GM12878 (cell line): Measurements from ENCODE around the gene CCL3.

Experiments used
- YY1 ChIP-seq: IDR thresholded peaks from 2 replicates; pipeline ENCODE4 v1.6.1; 2011; ENCODE audit warnings: low read depth, mild to moderate bottlenecking, low read length
- ZNF24 ChIP-seq: fragments of 450-650 bp; IDR thresholded peaks from 2 replicates; pipeline ENCODE4 v1.6.1; 2017; ENCODE audit warnings: antibody characterized with exemption, mild to moderate bottlenecking
- TF ChIP-seq, protein P1 (sequence below): IDR thresholded peaks from 2 replicates; pipeline ENCODE4 v1.6.1; 2011; ENCODE audit warnings: borderline replicate concordance, low read depth, mild to moderate bottlenecking, moderate library complexity, mixed read lengths, low read length; ENCODE audit not compliant: insufficient read depth; ENCODE audit errors: extremely low read length

DNA sequence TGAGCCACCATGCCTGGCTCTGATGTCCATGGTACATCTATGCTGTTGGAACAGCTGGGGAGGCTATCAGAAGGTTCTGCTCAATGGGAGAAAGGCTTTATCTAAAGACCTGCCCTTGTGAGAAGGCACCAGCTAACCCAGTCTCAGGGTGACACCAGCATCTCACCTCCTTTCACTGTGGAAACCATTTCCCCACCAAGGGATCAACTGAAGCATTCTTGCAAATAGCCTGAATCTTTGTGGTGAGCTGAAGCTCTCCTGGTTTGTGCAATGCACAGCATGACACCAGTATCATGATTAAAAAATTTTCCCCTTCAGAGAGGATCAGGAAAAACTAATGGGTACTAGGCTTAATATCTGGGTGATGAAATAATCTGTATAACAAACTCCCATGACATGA, 20.8 kb downstream of the CCL3 start:
- TF ChIP-seq, protein P1, sequence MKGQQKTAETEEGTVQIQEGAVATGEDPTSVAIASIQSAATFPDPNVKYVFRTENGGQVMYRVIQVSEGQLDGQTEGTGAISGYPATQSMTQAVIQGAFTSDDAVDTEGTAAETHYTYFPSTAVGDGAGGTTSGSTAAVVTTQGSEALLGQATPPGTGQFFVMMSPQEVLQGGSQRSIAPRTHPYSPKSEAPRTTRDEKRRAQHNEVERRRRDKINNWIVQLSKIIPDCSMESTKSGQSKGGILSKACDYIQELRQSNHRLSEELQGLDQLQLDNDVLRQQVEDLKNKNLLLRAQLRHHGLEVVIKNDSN, result no peak
- TF ChIP-seq YY1, result no peak
- no peak for TF ChIP-seq ZNF24
